ENCODE measurements around the gene IAH1. TPM values are rescaled to one million over a fixed set of nuclear protein-coding genes. Genes with fewer than 3 reads are reported as not detected.

IAH1 gene
- polyA plus RNA-seq, 2 of the 4 experiments (the other 2 are of a cell fraction): 75.4 to 163 TPM

GRCh38 chr2:9445089-9445488, 29.3 kb upstream of the IAH1 start:
- ChIA-PET CTCF (interaction anchor here (1.3 kb wide), 1 partner anchor 303 kb away, joined by 4 read pairs; no protein-coding TSS in a partner anchor), POLR2A (no interaction called here)
- TF ChIP-seq MAX (IDR thresholded peaks at IDR 0.05): no peak
- Histone ChIP-seq H3K4me1 (no peaks in the 10 kb centered on the region), H3K27ac (no peak overlapping the region), H3K4me3 (no peak overlapping the region), H3K9me3 (no peaks in the 10 kb centered on the region), H3K4me2 (no peak overlapping the region)
- DNase-seq (ENCODE audit: low read depth in 1 of 2, low spot score in 1 of 2): no peak
- no peak for FAIRE-seq
- WGBS (ENCODE audit: missing lambda C conversion rate): 75% methylated on average over 7 of the region's 7 CpGs
- ATAC-seq: no peak

- Histone ChIP-seq H3K27ac (no peak overlapping the region), H3K9me3 (no peaks in the 10 kb centered on the region), H3K4me1 (no peaks in the 10 kb centered on the region), H3K4me2 (no peak overlapping the region), H3K4me3 (no peak overlapping the region)
- ChIA-PET CTCF (no interaction called here), POLR2A (no interaction called here)
- no peak for FAIRE-seq
- DNase-seq (ENCODE audit: low read depth in 1 of 2, low spot score in 1 of 2): no peak
- ATAC-seq: no peak
- 93% methylated on average over 1 of the region's 1 CpG for WGBS (ENCODE audit: missing lambda C conversion rate)
- no peak for TF ChIP-seq CBX2 (IDR thresholded peaks at IDR 0.05; ENCODE audit: borderline replicate concordance, low read depth)
- no peak for TF ChIP-seq RAD21 (conservative IDR thresholded peaks at IDR 0.05 in 1 of 2, IDR thresholded peaks at IDR 0.05 in 1 of 2)
- no peak for TF ChIP-seq ZNF302 (CRISPR knock-in tag; IDR thresholded peaks at IDR 0.05)
- TF ChIP-seq FOXS1 (CRISPR knock-in tag; IDR thresholded peaks at IDR 0.05): no peak
- no peak for TF ChIP-seq ATOH8 (CRISPR knock-in tag; IDR thresholded peaks at IDR 0.05; ENCODE audit: low read depth)
- no peak for TF ChIP-seq POLR2A (IDR thresholded peaks at IDR 0.05; ENCODE audit: low read length)
- TF ChIP-seq E2F6 (IDR thresholded peaks at IDR 0.05; ENCODE audit: borderline replicate concordance, low read depth): no peak
- no peak for TF ChIP-seq BCL3 (IDR thresholded peaks at IDR 0.05)
- TF ChIP-seq PBX3 (IDR thresholded peaks at IDR 0.05): no peak
- TF ChIP-seq EHF (CRISPR knock-in tag; IDR thresholded peaks at IDR 0.05): no peak
- TF ChIP-seq EP300 (IDR thresholded peaks at IDR 0.05): no peak
- no peak for TF ChIP-seq RCOR1 (IDR thresholded peaks at IDR 0.05; ENCODE audit: low read depth, low read length)
- no peak for TF ChIP-seq SREBF2 (IDR thresholded peaks at IDR 0.05)
- no peak for TF ChIP-seq RFX5 (IDR thresholded peaks at IDR 0.05)
- no peak for TF ChIP-seq FOSB (CRISPR knock-in tag; IDR thresholded peaks at IDR 0.05)
- TF ChIP-seq CEBPB (IDR thresholded peaks at IDR 0.05): no peak
- TF ChIP-seq NPAS2 (CRISPR knock-in tag; IDR thresholded peaks at IDR 0.05; ENCODE audit: borderline replicate concordance): no peak
- no peak for TF ChIP-seq HMGXB4 (CRISPR knock-in tag; IDR thresholded peaks at IDR 0.05; ENCODE audit: borderline replicate concordance)
These were observed 23.1 kb upstream of the IAH1 start for GRCh38 chr2:9451231-9451630.
